ENCODE results near the gene HBZ. TPM values are rescaled to one million over a fixed set of nuclear protein-coding genes. Genes with fewer than 3 reads are reported as not detected.
"Not testable (repeated sequence)": the region's sequence is repeated elsewhere in the genome, so short reads cannot be mapped to it uniquely, and the experiment has no call there.

HBZ gene
- total RNA-seq, 1 donor from 2014 or later: 8.4 TPM

DNA sequence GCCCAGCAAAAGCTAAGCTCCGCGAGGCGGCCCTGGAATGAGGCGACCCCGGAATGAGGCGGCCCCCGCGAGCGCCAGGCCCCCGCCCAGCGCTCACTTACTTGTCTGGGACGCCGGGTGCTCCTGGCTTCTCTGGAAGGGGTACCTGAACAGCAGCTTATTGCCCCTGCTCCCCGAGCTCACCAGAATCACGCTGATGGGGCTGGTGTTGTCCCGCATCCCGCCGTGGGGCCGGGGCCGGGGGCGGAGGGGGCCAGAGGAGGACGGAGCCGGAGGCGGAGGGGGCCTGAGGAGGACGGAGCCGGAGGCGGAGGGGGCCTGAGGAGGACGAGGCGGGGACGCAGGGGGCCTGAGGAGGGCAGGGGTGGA, 14.4 kb upstream of the HBZ start:
- no peak for DNase-seq

DNA sequence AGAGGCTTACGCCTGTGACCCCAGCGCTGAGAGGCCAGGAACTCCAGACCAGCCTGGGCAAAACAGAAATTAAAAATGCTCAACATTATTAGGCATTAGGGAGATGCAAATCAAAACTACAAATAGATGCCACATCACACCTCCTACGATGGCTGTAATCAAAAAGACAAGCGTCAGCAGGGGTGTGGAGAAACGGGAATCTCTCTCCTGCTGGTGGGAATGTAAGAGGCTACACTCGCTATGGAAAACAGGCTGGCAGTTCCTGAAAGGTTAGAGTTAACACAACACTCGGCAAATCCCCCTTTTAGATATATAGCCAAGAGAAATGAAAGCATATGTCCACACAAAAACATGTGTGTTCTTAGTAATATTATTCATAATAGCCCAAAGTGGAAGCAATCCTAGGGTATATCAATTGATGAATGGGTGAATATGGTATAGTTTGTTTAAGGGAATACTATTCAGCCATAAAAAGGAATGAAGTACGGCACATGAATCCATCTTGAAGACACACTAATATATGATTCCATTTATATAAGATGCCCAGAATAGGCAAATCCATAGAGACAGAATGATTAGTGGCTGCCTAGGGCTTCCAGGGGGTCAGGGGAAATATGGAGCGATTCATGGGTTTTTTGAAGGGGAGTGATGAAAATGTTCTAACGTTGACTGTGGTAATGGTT, 12.1 kb upstream of the HBZ start:
- DNase-seq: no peak

DNA sequence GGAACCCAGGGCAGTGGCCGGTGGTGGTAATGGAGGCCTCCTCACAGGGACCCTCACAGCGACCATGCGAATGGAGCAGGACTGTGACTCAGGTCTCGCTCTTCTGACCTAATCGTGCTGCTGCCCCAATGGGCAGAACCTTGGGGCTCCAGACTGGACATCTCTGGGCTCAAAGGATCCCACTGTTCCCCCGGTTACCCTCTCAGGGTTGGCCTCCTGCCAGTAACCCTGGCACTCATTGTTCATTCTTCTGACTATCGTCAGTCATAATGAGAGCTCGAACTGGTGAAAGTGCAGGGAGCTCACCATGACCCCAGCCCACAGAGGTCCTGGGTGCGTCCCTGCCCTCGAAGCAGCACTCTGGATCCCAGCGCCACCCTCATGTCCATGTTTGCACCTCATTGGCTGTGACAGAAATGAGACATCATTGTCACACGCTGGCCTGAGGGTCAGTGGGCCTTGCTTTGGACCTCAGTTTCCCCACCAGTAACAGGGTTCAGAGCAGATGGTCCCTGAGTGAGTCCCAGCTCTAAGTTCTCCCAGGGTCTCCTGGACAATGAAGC, 10.0 kb upstream of the HBZ start:
- no peak for DNase-seq

DNA sequence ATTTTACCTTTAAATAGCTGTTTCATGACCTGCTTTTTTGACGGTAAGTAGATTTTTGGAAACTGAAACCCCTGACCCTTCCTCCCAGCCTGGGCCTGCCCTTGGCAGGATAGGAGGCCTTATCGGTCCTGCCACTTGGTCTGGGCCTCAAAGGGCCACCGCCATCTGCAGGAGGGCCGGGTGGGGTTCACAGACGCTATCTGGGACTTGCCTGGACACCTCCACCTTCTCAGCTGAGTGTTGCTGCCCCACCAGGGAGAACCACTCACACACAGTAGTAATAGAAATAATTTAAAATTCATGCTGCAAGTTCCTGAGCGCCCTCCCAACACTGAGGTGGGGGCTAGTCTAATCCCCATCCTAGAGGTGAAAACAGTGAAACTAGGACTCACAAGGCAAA, 9.4 kb upstream of the HBZ start:
- DNase-seq: no peak

DNA sequence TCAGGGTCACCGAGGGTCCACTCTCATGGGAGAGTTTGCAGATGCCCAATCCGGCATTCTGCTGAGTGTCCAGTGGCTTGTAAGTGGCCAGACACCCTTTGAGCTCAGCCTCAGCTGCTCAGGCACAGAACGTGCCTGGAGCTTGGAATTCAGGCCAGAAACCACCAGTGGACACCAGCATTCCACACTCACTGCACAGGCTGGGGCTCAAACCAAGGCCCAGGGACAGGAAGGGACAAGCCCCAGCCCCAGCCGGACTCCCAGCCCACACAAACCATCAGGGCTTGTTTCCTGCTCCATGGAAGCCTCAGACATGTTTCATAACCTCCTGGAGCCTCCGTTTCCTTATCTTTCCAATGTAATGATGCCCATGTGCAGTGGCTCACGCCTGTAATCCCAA, 9.0 kb upstream of the HBZ start:
- DNase-seq: no peak

DNA sequence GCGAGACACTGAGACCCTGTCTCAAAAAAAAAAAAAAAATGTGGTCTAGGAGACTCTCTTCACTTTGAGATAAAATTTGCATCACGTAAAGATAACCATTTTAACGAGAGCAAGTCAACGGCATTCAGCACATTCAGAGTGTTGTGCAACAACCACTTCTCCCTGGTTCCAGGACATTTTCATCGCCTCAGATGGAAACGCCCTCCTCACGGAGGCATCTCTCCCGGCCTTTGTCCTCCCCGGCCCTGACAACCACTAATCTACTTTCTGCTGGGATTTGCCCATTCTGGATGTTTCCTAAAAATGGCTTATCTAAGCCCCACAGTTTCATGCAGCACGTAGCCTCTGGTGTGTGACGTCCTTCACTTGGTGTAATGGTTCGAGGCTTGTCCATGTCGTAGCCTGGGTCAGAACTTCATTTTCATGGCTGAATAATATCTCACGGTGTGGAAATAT, 7.6 kb upstream of the HBZ start:
- DNase-seq: no peak

DNA sequence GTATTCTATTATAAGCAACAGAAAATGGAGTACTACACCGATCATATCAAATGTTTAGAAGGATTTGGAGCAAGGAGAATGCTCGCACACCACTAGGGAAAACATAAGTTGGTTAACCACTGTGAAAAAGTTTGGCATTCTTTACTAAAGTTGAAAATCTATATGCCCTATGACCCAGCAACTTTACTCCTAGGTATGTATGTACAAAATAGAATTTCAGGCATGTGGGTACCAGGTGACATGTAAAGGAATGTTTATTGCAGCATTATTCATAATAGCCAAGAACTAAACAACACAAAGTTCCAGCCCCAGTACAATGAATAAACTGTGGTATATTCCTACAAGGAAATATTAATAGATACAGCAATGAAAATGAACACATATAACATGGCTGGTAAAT, 5.8 kb upstream of the HBZ start:
- DNase-seq: no peak

DNA sequence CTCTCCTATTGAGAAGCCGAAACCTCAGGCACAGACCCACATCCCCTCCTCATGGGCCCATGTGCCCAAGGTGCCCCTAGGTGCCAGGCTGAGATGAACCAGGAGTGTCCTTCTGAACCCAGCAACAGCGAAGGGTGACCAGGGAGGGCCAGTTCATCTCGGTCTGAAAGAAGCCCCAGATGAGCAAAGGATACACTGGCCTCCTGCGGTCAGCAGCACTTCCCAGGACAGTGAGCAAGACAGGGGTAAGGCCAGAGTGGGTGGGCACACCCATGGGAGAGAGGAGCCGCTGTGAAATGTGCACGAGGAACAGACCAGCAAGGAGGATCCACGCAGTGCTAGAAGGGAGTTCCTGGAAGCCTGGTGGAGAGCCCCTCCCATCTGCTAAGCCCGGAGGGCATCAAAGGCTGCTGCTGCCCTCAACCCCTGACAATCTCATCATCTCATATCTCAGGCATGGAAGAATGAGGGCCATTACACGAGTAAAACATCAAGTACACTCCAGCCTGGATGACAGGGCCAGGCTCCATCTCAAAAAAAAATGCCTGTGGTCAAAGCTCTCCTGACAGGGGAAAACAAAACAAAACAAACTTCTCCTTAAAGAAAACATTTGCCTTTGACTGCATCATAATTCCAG, 3.3 kb upstream of the HBZ start:
- DNase-seq: no peak

DNA sequence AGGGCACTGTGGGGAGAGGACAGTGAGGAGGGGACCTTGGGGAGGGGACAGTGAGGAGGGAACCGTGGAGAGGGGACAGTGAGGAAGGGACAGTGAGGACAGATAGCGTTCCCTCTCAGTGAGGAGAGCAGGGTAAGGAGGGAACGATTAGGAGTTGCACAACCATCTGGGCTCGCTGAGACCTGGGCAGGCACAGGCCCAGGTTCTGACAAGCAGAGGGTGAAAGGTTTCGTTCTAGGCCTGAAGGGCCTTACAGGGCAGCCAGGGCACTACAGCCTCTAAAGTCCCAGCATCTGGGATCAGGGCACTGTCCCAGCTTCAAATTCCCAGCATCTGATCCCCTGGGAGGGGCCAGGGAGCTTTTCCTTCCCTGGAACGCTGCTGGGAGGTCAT, 681 bp downstream of the HBZ start:
- not testable (repeated sequence) for DNase-seq

DNA sequence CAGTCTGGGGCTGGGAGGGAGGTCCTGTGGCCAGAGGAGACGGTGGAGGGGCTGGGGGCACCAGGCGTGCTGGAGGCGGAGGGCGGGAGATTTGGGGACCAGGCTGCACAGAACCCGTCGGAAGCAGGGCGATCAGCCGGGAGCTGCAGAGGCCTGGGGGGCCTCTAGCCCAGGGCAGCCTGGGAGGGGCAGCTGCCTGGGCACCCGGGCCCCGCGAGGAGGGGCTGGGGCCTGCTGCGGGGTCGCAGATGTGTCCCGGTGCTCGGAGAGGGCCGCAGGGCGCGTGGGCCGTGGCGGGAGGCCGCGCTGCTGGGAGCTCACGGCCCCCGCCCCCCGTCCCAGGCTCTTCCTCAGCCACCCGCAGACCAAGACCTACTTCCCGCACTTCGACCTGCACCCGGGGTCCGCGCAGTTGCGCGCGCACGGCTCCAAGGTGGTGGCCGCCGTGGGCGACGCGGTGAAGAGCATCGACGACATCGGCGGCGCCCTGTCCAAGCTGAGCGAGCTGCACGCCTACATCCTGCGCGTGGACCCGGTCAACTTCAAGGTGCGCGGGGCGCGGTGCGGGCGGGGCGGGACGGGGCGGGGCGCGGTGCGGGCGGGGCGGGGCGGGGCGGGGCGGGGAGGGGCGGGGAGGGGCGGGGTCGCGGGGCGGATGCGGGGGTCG, 1.2 kb downstream of the HBZ start:
- not testable (repeated sequence) for DNase-seq

DNA sequence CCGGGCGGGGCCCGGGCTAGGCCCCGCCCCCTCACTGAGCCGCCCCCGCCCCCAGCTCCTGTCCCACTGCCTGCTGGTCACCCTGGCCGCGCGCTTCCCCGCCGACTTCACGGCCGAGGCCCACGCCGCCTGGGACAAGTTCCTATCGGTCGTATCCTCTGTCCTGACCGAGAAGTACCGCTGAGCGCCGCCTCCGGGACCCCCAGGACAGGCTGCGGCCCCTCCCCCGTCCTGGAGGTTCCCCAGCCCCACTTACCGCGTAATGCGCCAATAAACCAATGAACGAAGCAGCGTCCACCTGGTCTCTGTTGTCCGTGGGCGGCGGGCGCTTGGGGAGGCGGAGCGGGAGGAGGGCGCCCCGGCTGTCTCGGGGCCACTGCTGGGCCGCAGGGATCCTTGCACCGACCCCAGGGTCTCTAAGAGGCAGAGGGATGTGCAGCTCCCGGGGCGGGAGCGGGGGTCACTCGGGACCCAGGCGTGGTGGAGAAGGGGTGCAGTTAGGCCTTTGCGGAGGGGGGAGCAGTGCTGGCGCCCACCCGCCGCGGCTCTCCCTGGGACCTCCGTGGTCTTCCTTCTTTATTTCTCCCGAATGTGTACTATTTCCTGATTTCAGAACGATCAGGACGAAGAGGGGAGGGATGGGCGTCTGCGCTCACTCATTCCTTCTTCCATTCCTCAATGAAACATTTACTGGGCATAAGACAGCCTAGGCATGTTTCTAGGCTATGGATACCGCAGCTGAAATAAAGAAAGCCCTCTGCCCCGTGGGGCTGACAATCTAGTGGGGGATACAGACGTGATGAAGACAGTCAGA, 2.0 kb downstream of the HBZ start:
- DNase-seq: no peak

DNA sequence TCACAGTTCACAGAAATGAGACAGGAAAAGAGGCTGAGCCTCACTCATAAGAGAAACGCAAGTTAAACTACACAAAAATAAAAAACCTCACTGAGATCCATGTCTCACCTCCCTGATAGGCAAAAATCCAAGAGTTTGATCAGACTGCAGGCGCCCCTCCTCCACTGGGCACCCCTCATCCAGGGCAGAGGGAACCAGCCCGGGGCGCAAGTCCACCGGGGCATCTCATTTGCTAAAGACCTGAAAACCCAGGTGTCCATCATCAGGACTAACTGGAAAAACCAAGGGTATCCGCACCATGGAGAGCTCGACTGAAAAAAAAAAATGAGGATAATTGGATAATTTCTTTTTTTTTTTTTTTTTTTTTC, 2.6 kb downstream of the HBZ start:
- no peak for DNase-seq

DNA sequence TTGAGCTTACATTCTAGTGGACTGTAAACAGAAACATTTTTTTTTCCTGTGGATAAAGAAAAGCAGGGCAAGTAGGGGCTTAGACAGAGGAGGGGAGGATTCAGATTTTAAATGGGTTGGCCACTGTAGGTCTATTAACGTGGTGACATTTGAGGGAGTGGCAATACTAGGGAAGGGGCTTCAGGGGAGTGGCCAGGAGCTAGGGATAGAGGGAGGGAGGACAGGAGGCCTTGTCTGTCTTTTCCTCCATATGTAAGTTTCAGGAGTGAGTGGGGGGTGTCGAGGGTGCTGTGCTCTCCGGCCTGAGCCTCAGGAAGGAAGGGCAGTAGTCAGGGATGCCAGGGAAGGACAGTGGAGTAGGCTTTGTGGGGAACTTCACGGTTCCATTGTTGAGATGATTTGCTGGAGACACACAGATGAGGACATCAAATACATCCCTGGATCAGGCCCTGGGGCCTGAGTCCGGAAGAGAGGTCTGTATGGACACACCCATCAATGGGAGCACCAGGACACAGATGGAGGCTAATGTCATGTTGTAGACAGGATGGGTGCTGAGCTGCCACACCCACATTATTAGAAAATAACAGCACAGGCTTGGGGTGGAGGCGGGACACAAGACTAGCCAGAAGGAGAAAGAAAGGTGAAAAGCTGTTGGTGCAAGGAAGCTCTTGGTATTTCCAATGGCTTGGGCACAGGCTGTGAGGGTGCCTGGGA, 6.8 kb downstream of the HBZ start:
- no peak for DNase-seq

DNA sequence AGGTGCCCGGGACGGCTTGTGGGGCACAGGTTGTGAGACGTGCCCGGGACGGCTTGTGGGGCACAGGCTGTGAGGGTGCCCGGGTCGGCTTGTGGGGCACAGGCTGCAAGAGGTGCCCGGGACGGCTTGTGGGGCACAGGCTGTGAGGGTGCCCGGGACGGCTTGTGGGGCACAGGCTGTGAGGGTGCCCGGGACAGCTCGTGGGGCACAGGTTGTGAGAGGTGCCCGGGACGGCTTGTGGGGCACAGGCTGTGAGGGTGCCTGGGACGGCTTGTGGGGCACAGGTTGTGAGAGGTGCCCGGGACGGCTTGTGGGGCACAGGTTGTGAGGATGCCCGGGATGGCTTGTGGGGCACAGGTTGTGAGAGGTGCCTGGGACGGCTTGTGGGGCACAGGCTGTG, 7.8 kb downstream of the HBZ start:
- DNase-seq: not testable (repeated sequence)

DNA sequence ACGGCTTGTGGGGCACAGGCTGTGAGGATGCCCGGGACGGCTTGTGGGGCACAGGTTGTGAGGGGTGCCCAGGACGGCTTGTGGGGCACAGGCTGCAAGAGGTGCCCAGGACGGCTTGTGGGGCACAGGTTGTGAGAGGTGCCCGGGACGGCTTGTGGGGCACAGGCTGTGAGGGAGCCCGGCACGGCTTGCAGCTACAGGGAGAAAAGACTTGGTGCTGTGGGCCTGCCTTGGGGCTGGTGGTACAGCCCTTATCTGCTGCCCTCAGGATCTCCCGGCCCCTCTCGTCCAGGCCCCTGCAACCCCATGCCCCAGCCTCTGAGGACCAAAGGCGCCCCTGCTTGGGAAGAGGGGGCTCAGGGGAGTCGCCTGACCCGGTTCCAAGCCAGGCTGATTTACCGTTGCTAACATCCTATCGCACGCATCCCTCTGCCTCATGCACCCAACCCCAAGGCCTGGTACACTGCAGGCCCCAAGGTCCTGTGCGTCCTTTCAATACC, 8.3 kb downstream of the HBZ start:
- DNase-seq: no peak

DNA sequence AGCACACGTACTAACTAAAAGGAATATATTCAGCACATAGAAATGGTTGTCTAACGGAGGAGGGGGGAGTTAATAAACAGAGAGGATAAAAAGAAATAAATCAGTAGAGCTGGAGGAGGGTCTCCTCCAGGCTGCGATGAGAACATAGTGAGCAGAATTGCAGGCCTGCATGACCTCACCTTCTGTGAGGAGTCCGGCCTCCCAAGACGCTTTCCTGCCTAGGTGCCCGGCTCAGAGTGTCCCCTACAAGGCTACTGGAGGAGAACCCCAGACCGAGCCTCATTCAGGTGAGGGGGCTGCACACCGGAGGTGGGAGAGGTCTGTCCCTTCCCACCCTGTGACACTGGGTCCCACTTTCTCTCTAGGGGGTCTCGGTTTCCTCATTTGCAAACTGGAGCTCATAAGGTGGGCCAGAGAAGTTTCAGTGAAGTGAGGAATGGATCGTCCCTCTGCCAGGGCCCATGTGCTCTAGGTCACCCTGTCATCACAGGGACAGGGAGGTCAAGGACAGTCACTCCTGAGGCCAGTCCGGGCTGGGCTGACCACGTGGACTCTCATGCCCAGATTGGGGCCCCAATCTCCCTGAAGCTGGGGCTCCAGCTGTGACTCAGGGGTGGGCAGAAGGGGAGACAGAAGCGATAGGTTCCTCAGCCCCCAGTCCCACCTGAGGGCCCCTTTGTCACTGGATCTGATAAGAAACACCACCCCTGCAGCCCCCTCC, 10.0 kb downstream of the HBZ start:
- DNase-seq: no peak

DNA sequence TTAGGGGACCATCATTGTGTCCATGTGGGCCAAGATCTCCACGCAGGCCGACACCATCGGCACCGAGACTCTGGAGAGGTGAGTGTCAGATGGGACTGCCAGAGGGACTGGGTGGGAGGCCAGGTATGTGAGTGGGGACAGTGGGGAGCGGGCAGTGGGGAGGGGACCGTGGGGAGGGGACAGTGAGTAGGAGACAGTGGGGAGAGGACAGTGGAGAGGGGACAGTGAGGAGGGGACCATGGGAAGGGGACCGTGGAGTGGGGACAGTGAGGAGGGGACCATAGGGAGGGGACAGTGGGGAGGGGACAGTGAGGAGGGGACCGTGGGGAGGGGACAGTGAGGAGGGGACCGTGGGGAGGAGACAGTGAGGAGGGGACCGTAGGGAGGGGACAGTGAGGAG, 10.7 kb downstream of the HBZ start:
- not testable (repeated sequence) for DNase-seq

DNA sequence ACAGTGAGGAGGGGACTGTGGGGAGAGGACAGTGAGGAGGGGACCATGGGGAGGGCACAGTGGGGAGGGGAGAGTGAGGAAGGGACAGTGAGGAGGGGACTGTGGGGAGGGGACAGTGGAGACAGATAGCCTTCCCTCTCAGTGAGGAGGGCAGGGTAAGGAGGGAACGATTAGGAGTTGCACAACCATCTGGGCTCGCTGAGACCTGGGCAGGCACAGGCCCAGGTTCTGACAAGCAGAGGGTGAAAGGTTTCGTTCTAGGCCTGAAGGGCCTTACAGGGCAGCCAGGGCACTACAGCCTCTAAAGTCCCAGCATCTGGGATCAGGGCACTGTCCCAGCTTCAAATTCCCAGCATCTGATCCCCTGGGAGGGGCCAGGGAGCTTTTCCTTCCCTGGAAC, 11.3 kb downstream of the HBZ start:
- DNase-seq: not testable (repeated sequence)

DNA sequence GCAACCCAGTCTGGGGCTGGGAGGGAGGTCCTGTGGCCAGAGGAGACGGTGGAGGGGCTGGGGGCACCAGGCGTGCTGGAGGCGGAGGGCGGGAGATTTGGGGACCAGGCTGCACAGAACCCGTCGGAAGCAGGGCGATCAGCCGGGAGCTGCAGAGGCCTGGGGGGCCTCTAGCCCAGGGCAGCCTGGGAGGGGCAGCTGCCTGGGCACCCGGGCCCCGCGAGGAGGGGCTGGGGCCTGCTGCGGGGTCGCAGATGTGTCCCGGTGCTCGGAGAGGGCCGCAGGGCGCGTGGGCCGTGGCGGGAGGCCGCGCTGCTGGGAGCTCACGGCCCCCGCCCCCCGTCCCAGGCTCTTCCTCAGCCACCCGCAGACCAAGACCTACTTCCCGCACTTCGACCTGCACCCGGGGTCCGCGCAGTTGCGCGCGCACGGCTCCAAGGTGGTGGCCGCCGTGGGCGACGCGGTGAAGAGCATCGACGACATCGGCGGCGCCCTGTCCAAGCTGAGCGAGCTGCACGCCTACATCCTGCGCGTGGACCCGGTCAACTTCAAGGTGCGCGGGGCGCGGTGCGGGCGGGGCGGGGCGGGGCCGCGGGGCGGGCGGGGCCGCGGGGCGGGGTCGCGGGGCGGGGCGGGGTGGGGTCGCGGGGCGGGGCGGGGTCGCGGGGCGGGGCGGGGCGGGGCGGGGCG, 11.8 kb downstream of the HBZ start:
- not testable (repeated sequence) for DNase-seq

DNA sequence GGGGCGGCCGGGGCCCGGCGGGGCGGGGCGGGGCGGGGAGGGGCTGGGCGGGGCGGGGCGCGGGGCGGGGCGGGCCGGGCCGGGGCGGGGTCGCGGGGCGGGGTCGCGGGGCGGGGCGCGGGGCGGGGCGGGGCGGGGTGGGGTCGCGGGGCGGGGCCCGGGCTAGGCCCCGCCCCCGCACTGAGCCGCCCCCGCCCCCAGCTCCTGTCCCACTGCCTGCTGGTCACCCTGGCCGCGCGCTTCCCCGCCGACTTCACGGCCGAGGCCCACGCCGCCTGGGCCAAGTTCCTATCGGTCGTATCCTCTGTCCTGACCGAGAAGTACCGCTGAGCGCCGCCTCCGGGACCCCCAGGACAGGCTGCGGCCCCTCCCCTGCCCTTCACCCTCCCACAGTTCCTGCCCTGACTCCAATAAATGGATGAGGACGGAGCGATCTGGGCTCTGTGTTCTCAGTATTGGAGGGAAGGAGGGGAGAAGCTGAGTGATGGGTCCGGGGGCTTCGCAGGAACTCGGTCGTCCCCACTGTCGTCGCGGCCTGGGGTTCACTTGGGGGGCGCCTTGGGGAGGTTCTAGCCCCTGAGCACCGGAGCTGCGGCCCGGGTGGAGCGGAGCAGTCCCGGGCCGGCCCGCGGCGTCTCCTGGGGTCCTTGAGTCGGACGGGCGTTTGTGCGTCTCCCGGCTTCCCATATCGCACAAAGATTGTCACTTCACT, 12.5 kb downstream of the HBZ start:
- no peak for DNase-seq
